Keratinocyte (primary cell): ENCODE data around the gene RCBTB2.

ENCODE experiments used
- CTCF ChIP-seq, 3 experiments: IDR thresholded peaks in 1 of 3; conservative IDR thresholded peaks in 1 of 3; optimal IDR thresholded peaks in 1 of 3; 2 replicates in 2 of 3; 3 replicates in 1 of 3; pipeline versions ENCODE3 to v1.5.1; 2011; ENCODE audit warnings: low read length in 3 of 3, mild to moderate bottlenecking in 3 of 3, moderate library complexity in 2 of 3, control low read depth in 1 of 3, inconsistent platforms in 1 of 3; ENCODE audit not compliant: insufficient read depth in 2 of 3; ENCODE audit errors: extremely low read depth in 1 of 3
- EZH2 ChIP-seq: IDR thresholded peaks from one replicate; pipeline ENCODE4 v1.6.1; 2012; ENCODE audit warnings: inconsistent platforms, mild to moderate bottlenecking, low read length, moderate library complexity

GRCh38 chr13:48457578-48458242 lies 75.2 kb downstream of the RCBTB2 start:
- TF ChIP-seq CTCF (optimal IDR thresholded peaks at IDR 0.05 in 1 of 3, IDR thresholded peaks at IDR 0.05 in 1 of 3, conservative IDR thresholded peaks at IDR 0.05 in 1 of 3; ENCODE audit: extremely low read depth in 1 of 3, insufficient read depth in 2 of 3, low read length in 3 of 3) (no peak), EZH2 (no peak)
